GM18499 (cell line): ENCODE data around the gene CT45A8.
"Not testable (repeated sequence)": the region's sequence is repeated elsewhere in the genome, so short reads cannot be mapped to it uniquely, and the experiment has no call there.

ENCODE experiments used
- ATAC-seq: cut with Tn5 transposase; IDR thresholded peaks from one replicate; pipeline ENCODE4 v1.9.1; 2021; ENCODE audit warnings: moderate number of reproducible peaks; ENCODE audit not compliant: insufficient read depth, unreplicated experiment

The CT45A8 gene

GRCh38 chrX:135854438-135854837 is at the start of gene CT45A8:
Gene CT45A8 (minus strand): TSS chrX:135854538. CDS start chrX:135850783, 3,755 bp downstream.
- ATAC-seq = not testable (repeated sequence)

DNA sequence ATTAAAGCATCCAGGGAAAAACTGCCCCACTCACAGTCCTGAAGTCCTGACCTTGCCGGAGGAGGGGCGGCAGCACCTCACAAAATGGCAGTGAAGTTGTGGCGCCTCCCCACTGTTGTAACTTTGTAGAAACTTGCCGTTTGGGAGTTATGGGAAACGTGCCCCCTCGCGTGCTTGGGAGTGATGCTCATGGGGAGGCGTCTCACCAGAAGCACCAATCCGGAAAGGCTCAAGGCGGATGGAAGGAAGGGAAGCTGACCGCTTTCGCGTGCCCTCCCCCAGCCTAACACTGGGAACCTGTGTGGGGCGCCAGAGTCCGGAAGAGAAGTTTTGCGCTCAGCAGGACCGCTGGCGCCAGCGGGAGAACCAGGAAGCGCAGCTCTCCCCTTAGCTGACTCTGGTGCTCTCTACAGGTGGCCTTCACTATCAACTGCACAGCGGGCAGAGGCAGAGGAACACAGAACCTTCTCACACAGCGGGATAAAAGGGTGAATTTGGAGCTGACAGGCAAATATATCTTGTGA is 39.0 kb upstream of the CT45A8 start, which contains the start of the genes CT45A10 and SAGE1:
Gene CT45A10, minus strand, starts transcription at position 151 of the 524 bp plus-strand sequence. CDS start 8,100 bp downstream, outside the sequence.
Gene SAGE1, plus strand, starts transcription at position 423 of the 524 bp plus-strand sequence. CDS start 2,527 bp downstream, outside the sequence.
- ATAC-seq = no peak

DNA sequence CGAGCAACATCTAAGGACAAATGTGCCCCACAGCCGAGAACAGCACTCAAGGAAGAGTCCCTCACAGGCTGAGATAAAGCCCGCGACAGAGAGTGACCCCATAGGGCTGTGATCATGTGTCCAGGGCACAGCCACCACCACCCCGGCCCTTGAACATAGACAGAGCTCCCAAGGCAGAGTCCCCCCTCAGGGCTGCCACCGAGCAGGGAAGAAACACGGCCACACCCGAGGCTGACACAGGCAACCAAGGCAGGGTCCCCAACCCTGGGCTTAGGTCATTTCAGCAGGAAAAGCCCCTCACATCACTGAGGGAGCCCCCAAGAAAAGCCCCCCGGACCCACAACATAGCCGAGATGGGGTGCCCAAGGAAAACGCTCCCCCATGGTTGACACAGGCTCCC is 38.4 kb upstream of the CT45A8 start:
- ATAC-seq = no peak

- no peak for ATAC-seq
Observed at GRCh38 chrX:135890087-135890585, 35.8 kb upstream of the CT45A8 start.

- ATAC-seq = not testable (repeated sequence)
Observed at GRCh38 chrX:135888976-135889375, 34.6 kb upstream of the CT45A8 start.

DNA sequence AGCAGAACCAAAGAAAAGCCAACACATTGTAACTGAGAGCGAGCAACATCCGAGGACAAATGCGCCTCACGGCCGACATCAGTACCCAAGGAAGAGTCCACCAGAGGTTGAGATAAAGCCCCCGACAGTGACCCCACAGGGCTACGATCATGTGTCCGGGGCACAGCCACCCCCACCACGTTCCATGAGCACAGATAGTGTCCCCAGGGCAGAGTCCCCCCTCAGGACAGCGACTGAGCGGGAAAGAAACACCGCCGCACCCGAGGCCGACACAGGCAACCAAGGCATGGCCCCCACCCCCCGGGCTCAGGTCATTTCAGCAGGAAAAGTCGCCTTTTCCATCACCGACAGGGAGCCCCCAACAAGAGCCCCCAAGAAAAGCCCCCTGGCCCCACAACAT is 33.9 kb upstream of the CT45A8 start:
- not testable (repeated sequence) for ATAC-seq

GRCh38 chrX:135882741-135883140 is 28.4 kb upstream of the CT45A8 start:
- ATAC-seq = not testable (repeated sequence)

DNA sequence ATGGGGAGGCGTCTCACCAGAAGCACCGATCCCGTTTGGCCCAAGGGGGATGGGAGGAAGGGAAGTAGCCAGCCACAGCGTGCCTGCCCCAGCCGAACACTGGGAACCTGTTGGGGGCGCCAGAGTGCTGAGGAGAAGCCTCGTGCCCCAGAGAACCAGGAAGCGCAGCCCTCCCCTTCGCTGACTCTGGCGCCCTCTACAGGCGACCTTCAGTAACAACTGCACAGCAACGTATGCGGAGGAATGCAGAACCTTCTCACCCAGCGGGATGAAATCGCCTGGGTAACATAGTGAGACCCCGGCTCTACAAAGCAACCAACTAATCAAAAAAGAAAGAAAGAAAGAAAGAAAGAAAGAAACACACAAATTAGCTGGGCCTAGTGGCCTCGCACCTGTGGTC is 17.4 kb upstream of the CT45A8 start, which contains the start of gene CT45A9:
Gene CT45A9, minus strand, starts transcription at position 101 of the 400 bp plus-strand sequence. CDS start 3,751 bp downstream, outside the sequence.
- ATAC-seq = not testable (repeated sequence)

GRCh38 chrX:135837180-135837579 is 17.2 kb downstream of the CT45A8 start, which contains the start of gene CT45A7:
Gene CT45A7 (minus strand): TSS chrX:135837280. CDS start chrX:135833533, 3,747 bp downstream.
- ATAC-seq = not testable (repeated sequence)

DNA sequence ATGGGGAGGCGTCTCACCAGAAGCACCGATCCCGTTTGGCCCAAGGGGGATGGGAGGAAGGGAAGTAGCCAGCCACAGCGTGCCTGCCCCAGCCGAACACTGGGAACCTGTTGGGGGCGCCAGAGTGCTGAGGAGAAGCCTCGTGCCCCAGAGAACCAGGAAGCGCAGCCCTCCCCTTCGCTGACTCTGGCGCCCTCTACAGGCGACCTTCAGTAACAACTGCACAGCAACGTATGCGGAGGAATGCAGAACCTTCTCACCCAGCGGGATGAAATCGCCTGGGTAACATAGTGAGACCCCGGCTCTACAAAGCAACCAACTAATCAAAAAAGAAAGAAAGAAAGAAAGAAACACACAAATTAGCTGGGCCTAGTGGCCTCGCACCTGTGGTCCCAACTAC is 34.4 kb downstream of the CT45A8 start, which contains the start of gene CT45A2:
Gene CT45A2, minus strand, starts transcription at position 101 of the 400 bp plus-strand sequence. CDS start 3,747 bp downstream, outside the sequence.
- ATAC-seq = not testable (repeated sequence)

DNA sequence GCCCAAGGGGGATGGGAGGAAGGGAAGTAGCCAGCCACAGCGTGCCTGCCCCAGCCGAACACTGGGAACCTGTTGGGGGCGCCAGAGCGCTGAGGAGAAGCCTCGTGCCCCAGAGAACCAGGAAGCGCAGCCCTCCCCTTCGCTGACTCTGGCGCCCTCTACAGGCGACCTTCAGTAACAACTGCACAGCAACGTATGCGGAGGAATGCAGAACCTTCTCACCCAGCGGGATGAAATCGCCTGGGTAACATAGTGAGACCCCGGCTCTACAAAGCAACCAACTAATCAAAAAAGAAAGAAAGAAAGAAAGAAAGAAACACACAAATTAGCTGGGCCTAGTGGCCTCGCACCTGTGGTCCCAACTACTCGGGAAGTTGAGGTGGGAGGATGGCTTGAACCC is 51.7 kb downstream of the CT45A8 start, which contains the start of gene CT45A6:
Gene CT45A6, minus strand, starts transcription at position 101 of the 400 bp plus-strand sequence. CDS start 3,794 bp downstream, outside the sequence.
- ATAC-seq = not testable (repeated sequence)
